ENCODE results near the gene SNX4. TPM values are rescaled to one million over a fixed set of nuclear protein-coding genes. Genes with fewer than 3 reads are reported as not detected.

The SNX4 gene
- total and polyA plus RNA-seq, 2 of the 4 experiments (the other 2 are of a cell fraction), result 10.7 to 25.6 TPM

DNA sequence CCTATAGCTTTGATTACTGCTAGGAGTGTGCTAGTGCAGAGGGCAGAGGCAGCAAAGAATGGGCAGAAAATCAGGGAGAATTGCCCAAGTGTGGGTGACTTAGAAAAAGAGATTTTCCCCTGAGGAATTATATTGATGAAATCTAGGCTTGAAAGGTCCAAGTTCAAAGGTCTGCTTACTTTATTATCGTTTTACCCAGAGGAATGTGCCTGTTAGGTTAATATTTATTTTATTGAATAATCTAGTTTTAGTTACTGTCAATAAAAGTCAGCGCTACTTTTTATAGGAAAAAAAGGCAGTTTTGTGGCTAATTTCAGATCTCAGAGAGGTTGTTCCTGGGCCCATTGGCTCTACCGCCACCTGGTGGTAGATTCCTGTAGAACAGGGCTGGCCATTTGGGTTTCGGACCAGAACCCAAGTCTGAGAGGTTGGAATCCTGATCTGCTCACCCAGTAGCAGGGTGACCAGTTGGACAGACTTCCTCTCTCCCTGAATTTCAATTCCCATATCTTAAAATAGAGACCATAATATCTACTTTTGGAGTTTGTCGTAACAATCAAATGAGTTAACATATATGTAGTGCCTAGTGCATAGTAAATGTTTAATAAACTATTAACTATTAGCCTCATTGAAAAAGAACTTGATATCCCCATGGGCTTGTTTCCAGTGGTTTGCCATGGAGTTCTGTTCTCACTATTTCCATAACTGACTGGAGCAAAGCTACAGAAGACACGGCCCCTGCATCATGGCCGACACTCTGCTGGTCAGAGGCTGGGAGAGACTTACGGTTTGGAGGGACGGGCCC, 82.2 kb downstream of the SNX4 start:
- ChIA-PET POLR2A (ENCODE audit: unreplicated experiment) (no interaction called here), CTCF (interaction anchor here (0.7 to 0.8 kb wide), 2 partner anchors 23 to 145 kb away, joined by 3 read pairs; no protein-coding TSS in a partner anchor)
- H4K8ac ChIP-seq (ENCODE audit: low read depth in 2 of 2, low read length in 2 of 2), result no peak overlapping the region
- no peak overlapping the region for H3K14ac ChIP-seq (replicated peaks; ENCODE audit: low read depth, low read length)
- no peak overlapping the region for H3K56ac ChIP-seq (ENCODE audit: extremely low read depth, insufficient read depth, low read length)
- H2BK120ac ChIP-seq (ENCODE audit: low read depth, low read length), result no peak overlapping the region
- ATAC-seq (ENCODE audit: low read depth), result peak; percentile 89
- no peak overlapping the region for H2AK5ac ChIP-seq (ENCODE audit: low read depth, low read length)
- H2BK5ac ChIP-seq (ENCODE audit: low read depth, low read length, poor library complexity, severe bottlenecking), result no peak overlapping the region
- H3K4ac ChIP-seq (ENCODE audit: low read depth, low read length), result no peak overlapping the region
- no peak overlapping the region for H3K27ac ChIP-seq (ENCODE audit: insufficient read depth, low read length)
- in situ Hi-C loops (cut with MboI; ENCODE audit: low sequenced_read_pairs) (loop anchor here (10.0 kb wide), 3 partner anchors 393 to 673 kb away; no protein-coding TSS in a partner anchor), dilution Hi-C loops (cut with HindIII; ENCODE audit: low sequenced_read_pairs, unreplicated experiment) (no loop called here), intact Hi-C loops (cut with micrococcal nuclease) (loop anchor here (2.0 to 10.0 kb wide), 7 partner anchors 63 to 676 kb away; partner anchors contain the start of genes HEG1 and ZNF148)
- H3K36me3 ChIP-seq (ENCODE audit: control insufficient read depth, insufficient read depth, low read length), result no peaks in the 10 kb centered on the region
- H3K18ac ChIP-seq (ENCODE audit: low read depth, low read length), result no peak overlapping the region
- 0 out of 2 replicates have a peak overlapping the region, but pooled peaks have one; percentile 43 for H2BK20ac ChIP-seq (ENCODE audit: low read depth, low read length)
- no peak overlapping the region for H3K23ac ChIP-seq (ENCODE audit: low read depth, low read length)
- H3K4me3 ChIP-seq (ENCODE audit: insufficient read depth, low read depth, low read length), result no peak overlapping the region
- no peaks in the 10 kb centered on the region for H3K9me1 ChIP-seq (ENCODE audit: insufficient read depth, low read length)
- H4K20me1 ChIP-seq (ENCODE audit: insufficient read depth, low read length), result no peaks in the 10 kb centered on the region
- H3K4me1 ChIP-seq (ENCODE audit: control insufficient read depth, insufficient read depth, low read length), result peaks cover 5% of the 10 kb centered on the region; the same call in 1 of the 2 replicates
- BruUV-seq (replicated peaks), result no TSS peak
- no peak overlapping the region for H4K5ac ChIP-seq (ENCODE audit: low read depth, low read length)
- WGBS, 2 experiments (ENCODE audit: extremely low coverage in 2 of 2, insufficient read length in 1 of 2), result no CpG with 5 or more reads among the region's 9 CpGs
- peaks cover 5% of the 10 kb centered on the region; the same call in 1 of the 2 replicates for H3K9me3 ChIP-seq (ENCODE audit: control insufficient read depth, insufficient read depth, low read length)
- H3K4me2 ChIP-seq (ENCODE audit: low read depth, low read length), result no peak overlapping the region
- peak overlapping the region; percentile 47; the same call in 1 of the 3 replicates for H2BK15ac ChIP-seq (ENCODE audit: low read depth, low read length)
- TF ChIP-seq BHLHE40 (IDR thresholded peaks at IDR 0.05; ENCODE audit: low read depth, low read length) (no peak), CTCF (conservative IDR thresholded peaks at IDR 0.05; ENCODE audit: low read depth, low read length) (peak; percentile 91), RAD21 (IDR thresholded peaks at IDR 0.05; ENCODE audit: low read length) (peak; percentile 93), FOS (IDR thresholded peaks at IDR 0.05; ENCODE audit: low read depth, low read length) (no peak), SMC3 (IDR thresholded peaks at IDR 0.05; ENCODE audit: low read depth, low read length) (peak; percentile 95)
- H2AK9ac ChIP-seq (replicated peaks; ENCODE audit: low read depth, low read length, poor library complexity), result no peak overlapping the region
- no peak overlapping the region; the same call in 1 of the 2 replicates for H4K91ac ChIP-seq (ENCODE audit: insufficient read depth, low read depth, low read length)
- DNase-seq, result peak; percentile 39
- no peaks in the 10 kb centered on the region for H3K79me1 ChIP-seq (ENCODE audit: low read depth in 1 of 2, low read length in 2 of 2)
- no peak overlapping the region for H2AFZ ChIP-seq (replicated peaks; ENCODE audit: low read length, poor library complexity)
- no peak overlapping the region for H3K9ac ChIP-seq (ENCODE audit: low read depth, low read length)
- H3K27me3 ChIP-seq (ENCODE audit: control insufficient read depth, insufficient read depth, low read length), result no peaks in the 10 kb centered on the region
